HEK293 (cell line): ENCODE data around the gene EIF1AD.
A peak's percentile ranks its signal among the peaks of the same experiment; 100 is the strongest.

Experiments used
- CTCF ChIA-PET: fragments of 350-600 bp; formaldehyde crosslinking; extraction: SDS; loops from one replicate; lab custom pipeline; 2021; ENCODE audit warnings: antibody characterized with exemption; lab: Yijun Ruan, JAX
- POLR2A ChIA-PET: fragments of 300-600 bp; formaldehyde crosslinking; extraction: SDS; loops from one replicate; lab custom pipeline; 2020; ENCODE audit warnings: antibody characterized with exemption, inconsistent platforms; lab: Yijun Ruan, JAX
- H3K27ac ChIP-seq: fragments of 200-500 bp; sonication (Bioruptor generic); 2 replicates; pipeline ENCODE4 v1.5.1; 2014; ENCODE audit warnings: low read depth, low read length, control low read depth, inconsistent platforms; ENCODE audit errors: extremely low read depth
- H3K36me3 ChIP-seq, 2 experiments: fragments of 200-500 bp in 1 of 2; sonication (Bioruptor generic) in 1 of 2; 1 replicate in 1 of 2; 2 replicates in 1 of 2; pipeline ENCODE4 v1.5.1; 2014 to 2017; ENCODE audit warnings: inconsistent platforms in 2 of 2, low read length in 2 of 2; ENCODE audit not compliant: control insufficient read depth in 2 of 2, insufficient read depth in 1 of 2
- H3K4me1 ChIP-seq: fragments of 200-500 bp; sonication (Bioruptor generic); 2 replicates; pipeline ENCODE4 v1.5.1; 2014; ENCODE audit warnings: mild to moderate bottlenecking, low read length, inconsistent platforms; ENCODE audit not compliant: control insufficient read depth, insufficient read depth
- H3K4me3 ChIP-seq: 2 replicates; pipeline ENCODE4 v1.5.1; 2011; ENCODE audit warnings: low read depth, mild to moderate bottlenecking, control low read depth, low read length, moderate library complexity
- H3K9me3 ChIP-seq: fragments of 200-500 bp; sonication (Bioruptor generic); 2 replicates; pipeline ENCODE4 v1.5.1; 2014; ENCODE audit warnings: low read depth, low read length, inconsistent platforms; ENCODE audit not compliant: control insufficient read depth, insufficient read depth
- KLF9 ChIP-seq: fragments of 450-650 bp; formaldehyde crosslinking; IDR thresholded peaks from 2 replicates; pipeline ENCODE4 v1.5.1; 2016; ENCODE audit warnings: missing biosample characterization, missing genetic modification characterization, low read depth
- MYNN ChIP-seq: fragments of 450-650 bp; formaldehyde crosslinking; IDR thresholded peaks from 2 replicates; pipeline ENCODE4 v1.5.1; 2016; ENCODE audit warnings: missing biosample characterization, missing genetic modification characterization, borderline replicate concordance
- SETDB1 ChIP-seq: IDR thresholded peaks from one replicate; pipeline ENCODE4 v1.6.1; 2017; ENCODE audit warnings: mild to moderate bottlenecking, low read length, moderate library complexity, mixed read lengths; ENCODE audit not compliant: insufficient read length
- ZIC2 ChIP-seq: fragments of 450-650 bp; formaldehyde crosslinking; IDR thresholded peaks from 2 replicates; pipeline ENCODE4 v1.5.1; 2016; ENCODE audit warnings: missing biosample characterization, missing genetic modification characterization
- ZNF391 ChIP-seq: fragments of 450-650 bp; formaldehyde crosslinking; IDR thresholded peaks from 2 replicates; pipeline ENCODE4 v1.5.1; 2016; ENCODE audit warnings: low read depth, missing biosample characterization, missing genetic modification characterization, borderline replicate concordance
- ZNF555 ChIP-seq: fragments of 450-650 bp; formaldehyde crosslinking; conservative IDR thresholded peaks from 2 replicates; pipeline ENCODE4 v1.5.1; 2017; ENCODE audit warnings: missing biosample characterization, mild to moderate bottlenecking, missing genetic modification characterization, inconsistent platforms
- ZNF707 ChIP-seq: fragments of 450-650 bp; formaldehyde crosslinking; IDR thresholded peaks from 2 replicates; pipeline ENCODE4 v1.5.1; 2016; ENCODE audit warnings: missing biosample characterization, missing genetic modification characterization
- TF ChIP-seq, protein P1 (sequence below): fragments of 450-650 bp; formaldehyde crosslinking; IDR thresholded peaks from 2 replicates; pipeline ENCODE4 v1.5.1; 2016; ENCODE audit warnings: missing biosample characterization, missing genetic modification characterization
- TF ChIP-seq, protein P2 (sequence below): fragments of 450-650 bp; formaldehyde crosslinking; IDR thresholded peaks from 2 replicates; pipeline ENCODE4 v1.5.1; 2016; ENCODE audit warnings: missing biosample characterization, missing genetic modification characterization
- TF ChIP-seq, protein P3 (sequence below): fragments of 450-650 bp; formaldehyde crosslinking; IDR thresholded peaks from 2 replicates; pipeline ENCODE4 v1.5.1; 2016; ENCODE audit warnings: missing biosample characterization, missing genetic modification characterization
- TF ChIP-seq, protein P4 (sequence below): fragments of 450-650 bp; formaldehyde crosslinking; IDR thresholded peaks from 2 replicates; pipeline ENCODE4 v1.5.1; 2016; ENCODE audit warnings: missing biosample characterization, missing genetic modification characterization, low read depth
- TF ChIP-seq, protein P5 (sequence below): fragments of 450-650 bp; formaldehyde crosslinking; IDR thresholded peaks from 2 replicates; pipeline ENCODE4 v1.5.1; 2016; ENCODE audit warnings: missing biosample characterization, missing genetic modification characterization

The EIF1AD gene

DNA sequence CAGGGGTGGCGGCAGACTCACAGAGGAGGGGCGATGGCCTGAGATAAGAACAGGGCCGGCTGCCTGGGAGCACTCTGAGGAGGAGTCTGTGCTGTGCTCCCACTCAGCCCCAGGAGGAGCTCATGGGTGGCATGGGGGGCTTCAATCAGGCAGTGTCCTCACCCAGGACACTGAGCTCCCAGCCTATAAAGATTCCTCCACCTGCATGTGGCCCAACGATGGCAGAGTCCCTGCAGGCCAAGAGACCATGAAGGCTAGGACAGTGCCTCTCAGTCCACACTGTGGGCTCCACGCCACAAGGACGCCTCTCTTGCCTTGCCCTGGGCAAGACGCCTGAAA lies 11.8 kb upstream of the EIF1AD start (continued):
- TF ChIP-seq, protein P1, sequence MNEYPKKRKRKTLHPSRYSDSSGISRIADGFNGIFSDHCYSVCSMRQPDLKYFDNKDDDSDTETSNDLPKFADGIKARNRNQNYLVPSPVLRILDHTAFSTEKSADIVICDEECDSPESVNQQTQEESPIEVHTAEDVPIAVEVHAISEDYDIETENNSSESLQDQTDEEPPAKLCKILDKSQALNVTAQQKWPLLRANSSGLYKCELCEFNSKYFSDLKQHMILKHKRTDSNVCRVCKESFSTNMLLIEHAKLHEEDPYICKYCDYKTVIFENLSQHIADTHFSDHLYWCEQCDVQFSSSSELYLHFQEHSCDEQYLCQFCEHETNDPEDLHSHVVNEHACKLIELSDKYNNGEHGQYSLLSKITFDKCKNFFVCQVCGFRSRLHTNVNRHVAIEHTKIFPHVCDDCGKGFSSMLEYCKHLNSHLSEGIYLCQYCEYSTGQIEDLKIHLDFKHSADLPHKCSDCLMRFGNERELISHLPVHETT (tag by site-specific recombination), result no peak
- TF ChIP-seq, protein P2, sequence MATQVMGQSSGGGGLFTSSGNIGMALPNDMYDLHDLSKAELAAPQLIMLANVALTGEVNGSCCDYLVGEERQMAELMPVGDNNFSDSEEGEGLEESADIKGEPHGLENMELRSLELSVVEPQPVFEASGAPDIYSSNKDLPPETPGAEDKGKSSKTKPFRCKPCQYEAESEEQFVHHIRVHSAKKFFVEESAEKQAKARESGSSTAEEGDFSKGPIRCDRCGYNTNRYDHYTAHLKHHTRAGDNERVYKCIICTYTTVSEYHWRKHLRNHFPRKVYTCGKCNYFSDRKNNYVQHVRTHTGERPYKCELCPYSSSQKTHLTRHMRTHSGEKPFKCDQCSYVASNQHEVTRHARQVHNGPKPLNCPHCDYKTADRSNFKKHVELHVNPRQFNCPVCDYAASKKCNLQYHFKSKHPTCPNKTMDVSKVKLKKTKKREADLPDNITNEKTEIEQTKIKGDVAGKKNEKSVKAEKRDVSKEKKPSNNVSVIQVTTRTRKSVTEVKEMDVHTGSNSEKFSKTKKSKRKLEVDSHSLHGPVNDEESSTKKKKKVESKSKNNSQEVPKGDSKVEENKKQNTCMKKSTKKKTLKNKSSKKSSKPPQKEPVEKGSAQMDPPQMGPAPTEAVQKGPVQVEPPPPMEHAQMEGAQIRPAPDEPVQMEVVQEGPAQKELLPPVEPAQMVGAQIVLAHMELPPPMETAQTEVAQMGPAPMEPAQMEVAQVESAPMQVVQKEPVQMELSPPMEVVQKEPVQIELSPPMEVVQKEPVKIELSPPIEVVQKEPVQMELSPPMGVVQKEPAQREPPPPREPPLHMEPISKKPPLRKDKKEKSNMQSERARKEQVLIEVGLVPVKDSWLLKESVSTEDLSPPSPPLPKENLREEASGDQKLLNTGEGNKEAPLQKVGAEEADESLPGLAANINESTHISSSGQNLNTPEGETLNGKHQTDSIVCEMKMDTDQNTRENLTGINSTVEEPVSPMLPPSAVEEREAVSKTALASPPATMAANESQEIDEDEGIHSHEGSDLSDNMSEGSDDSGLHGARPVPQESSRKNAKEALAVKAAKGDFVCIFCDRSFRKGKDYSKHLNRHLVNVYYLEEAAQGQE (tag by site-specific recombination), result no peak; the same call in 1 of the 2 replicates
- TF ChIP-seq, protein P3, sequence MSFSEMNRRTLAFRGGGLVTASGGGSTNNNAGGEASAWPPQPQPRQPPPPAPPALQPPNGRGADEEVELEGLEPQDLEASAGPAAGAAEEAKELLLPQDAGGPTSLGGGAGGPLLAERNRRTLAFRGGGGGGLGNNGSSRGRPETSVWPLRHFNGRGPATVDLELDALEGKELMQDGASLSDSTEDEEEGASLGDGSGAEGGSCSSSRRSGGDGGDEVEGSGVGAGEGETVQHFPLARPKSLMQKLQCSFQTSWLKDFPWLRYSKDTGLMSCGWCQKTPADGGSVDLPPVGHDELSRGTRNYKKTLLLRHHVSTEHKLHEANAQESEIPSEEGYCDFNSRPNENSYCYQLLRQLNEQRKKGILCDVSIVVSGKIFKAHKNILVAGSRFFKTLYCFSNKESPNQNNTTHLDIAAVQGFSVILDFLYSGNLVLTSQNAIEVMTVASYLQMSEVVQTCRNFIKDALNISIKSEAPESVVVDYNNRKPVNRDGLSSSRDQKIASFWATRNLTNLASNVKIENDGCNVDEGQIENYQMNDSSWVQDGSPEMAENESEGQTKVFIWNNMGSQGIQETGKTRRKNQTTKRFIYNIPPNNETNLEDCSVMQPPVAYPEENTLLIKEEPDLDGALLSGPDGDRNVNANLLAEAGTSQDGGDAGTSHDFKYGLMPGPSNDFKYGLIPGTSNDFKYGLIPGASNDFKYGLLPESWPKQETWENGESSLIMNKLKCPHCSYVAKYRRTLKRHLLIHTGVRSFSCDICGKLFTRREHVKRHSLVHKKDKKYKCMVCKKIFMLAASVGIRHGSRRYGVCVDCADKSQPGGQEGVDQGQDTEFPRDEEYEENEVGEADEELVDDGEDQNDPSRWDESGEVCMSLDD, result no peak
- TF ChIP-seq ZNF555 (no peak), ZNF391 (no peak), ZNF707 (tag by site-specific recombination) (no peak)

DNA sequence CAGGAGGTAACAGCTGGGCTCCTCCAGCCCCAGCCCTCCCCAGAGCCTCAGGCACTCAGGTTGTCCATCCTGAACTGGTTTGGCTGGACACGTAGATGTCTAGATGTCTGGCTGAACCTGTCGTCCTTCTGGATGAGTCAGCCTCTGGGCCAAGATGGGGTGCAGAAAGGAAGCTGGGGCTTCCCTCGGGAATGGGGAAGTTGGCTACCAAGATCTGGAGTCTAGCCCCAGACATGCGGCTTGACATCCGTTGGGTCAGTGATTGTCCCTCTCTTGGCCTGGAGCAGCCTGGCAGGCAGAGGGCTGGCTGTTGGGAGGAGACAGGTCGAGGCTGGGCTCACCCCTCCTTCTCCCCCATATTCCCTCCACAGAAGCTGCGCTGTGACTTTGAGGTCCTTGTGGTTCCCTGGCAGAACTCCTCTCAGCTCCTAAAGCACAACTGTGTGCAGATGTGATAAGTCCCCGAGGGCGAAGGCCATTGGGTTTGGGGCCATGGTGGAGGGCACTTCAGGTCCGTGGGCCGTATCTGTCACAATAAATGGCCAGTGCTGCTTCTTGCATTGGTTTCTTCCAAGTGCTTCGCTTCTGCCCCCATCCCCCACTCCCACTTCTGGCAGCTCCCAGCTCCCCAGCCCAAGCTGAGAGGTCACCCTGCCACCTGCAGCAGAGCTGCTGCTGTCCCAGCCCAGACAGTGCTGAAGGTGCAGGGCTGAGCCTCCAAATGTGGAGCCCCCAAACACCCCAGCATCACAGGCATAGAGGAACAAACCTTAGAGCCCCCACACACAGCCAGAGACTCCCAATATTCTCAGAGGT lies 11.2 kb upstream of the EIF1AD start:
- no peak overlapping the region for H3K4me3 ChIP-seq
- CTCF ChIA-PET, result interaction anchor here (0.7 to 2.0 kb wide), 3 partner anchors 9 to 234 kb away, joined by 3 to 9 read pairs (median 5); no protein-coding TSS in a partner anchor
- TF ChIP-seq, protein P2 (tag by site-specific recombination), result peak; percentile 84
- no peak for TF ChIP-seq MYNN (tag by site-specific recombination)
- no peaks in the 10 kb centered on the region for H3K4me1 ChIP-seq
- POLR2A ChIA-PET, result interaction anchor here (1.0 to 1.2 kb wide), 2 partner anchors 9 to 11 kb away, joined by 3 to 4 read pairs; partner anchors contain the start of genes BANF1 and EIF1AD
- no peaks in the 10 kb centered on the region for H3K9me3 ChIP-seq
- no peak overlapping the region for H3K27ac ChIP-seq
- no peaks in the 10 kb centered on the region for H3K36me3 ChIP-seq

DNA sequence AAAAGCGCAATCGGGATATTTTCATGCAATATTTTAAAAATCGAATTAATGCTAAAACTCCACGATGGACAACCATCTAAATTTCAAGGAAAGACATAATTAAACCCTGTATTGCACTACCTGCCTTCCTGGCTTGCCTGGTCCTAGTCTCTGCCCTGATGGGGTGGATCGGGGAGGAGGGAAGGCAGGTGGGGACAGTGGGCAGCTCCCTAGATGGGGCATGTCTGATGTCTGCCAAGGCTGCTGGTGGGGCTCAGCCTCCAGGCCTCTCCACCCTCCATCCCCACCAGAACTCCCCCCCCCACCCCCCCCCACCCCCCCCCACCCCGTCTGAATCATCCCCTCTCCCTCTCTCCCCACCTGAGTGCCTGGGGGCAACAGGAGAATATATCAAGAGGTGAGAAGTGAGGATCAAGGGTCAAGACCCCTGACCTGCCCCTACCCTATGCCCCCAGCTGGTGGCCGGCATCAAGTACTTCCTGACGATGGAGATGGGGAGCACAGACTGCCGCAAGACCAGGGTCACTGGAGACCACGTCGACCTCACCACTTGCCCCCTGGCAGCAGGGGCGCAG lies 10.5 kb upstream of the EIF1AD start:
- Histone ChIP-seq H3K27ac (no peak overlapping the region), H3K36me3 (no peaks in the 10 kb centered on the region), H3K4me1 (no peaks in the 10 kb centered on the region), H3K4me3 (no peak overlapping the region), H3K9me3 (no peaks in the 10 kb centered on the region)
- ChIA-PET CTCF (interaction anchor here (0.7 to 2.0 kb wide), 3 partner anchors 10 to 233 kb away, joined by 3 to 9 read pairs (median 5); no protein-coding TSS in a partner anchor), POLR2A (interaction anchor here (1.0 to 1.2 kb wide), 2 partner anchors 10 kb away, joined by 3 to 4 read pairs; partner anchors contain the start of genes BANF1 and EIF1AD)
- TF ChIP-seq KLF9 (tag by site-specific recombination) (no peak), SETDB1 (no peak), ZIC2 (0 out of 2 replicates have a peak, but pooled peaks have one; percentile 13)
- TF ChIP-seq, protein P4, sequence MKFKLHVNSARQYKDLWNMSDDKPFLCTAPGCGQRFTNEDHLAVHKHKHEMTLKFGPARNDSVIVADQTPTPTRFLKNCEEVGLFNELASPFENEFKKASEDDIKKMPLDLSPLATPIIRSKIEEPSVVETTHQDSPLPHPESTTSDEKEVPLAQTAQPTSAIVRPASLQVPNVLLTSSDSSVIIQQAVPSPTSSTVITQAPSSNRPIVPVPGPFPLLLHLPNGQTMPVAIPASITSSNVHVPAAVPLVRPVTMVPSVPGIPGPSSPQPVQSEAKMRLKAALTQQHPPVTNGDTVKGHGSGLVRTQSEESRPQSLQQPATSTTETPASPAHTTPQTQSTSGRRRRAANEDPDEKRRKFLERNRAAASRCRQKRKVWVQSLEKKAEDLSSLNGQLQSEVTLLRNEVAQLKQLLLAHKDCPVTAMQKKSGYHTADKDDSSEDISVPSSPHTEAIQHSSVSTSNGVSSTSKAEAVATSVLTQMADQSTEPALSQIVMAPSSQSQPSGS (tag by site-specific recombination), result no peak
- TF ChIP-seq, protein P5, sequence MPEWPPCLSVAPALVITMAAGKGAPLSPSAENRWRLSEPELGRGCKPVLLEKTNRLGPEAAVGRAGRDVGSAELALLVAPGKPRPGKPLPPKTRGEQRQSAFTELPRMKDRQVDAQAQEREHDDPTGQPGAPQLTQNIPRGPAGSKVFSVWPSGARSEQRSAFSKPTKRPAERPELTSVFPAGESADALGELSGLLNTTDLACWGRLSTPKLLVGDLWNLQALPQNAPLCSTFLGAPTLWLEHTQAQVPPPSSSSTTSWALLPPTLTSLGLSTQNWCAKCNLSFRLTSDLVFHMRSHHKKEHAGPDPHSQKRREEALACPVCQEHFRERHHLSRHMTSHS (tag by site-specific recombination), result no peak
